Motor neuron (in vitro differentiated cells): ENCODE data around the gene UNC79. TPM values are rescaled to one million over a fixed set of nuclear protein-coding genes. Genes with fewer than 3 reads are reported as not detected.
"Not testable (repeated sequence)": the region's sequence is repeated elsewhere in the genome, so short reads cannot be mapped to it uniquely, and the experiment has no call there.

Experiments used
- ATAC-seq, 8 experiments: fragments of 200-7000 bp; cut with Tn5 transposase; replicated peaks in 6 of 8; 2 replicates each; pipeline ENCODE4 v1.8.0; 2021; ENCODE audit warnings: mild to moderate bottlenecking in 8 of 8, moderate library complexity in 8 of 8
- H3K27ac ChIP-seq, 2 donors: fragments of 250-450 bp; sonication (Bioruptor Pico); 2 replicates each; pipeline ENCODE4 v1.9.0; 2021; ENCODE audit warnings: antibody characterized with exemption in 2 of 2, mild to moderate bottlenecking in 2 of 2, moderate library complexity in 1 of 2
- H3K4me1 ChIP-seq, 2 donors: fragments of 250-450 bp; sonication (Bioruptor Pico); replicated peaks in 1 of 2; 2 replicates each; pipeline ENCODE4 v1.6.1; 2021; ENCODE audit warnings: antibody characterized with exemption in 2 of 2, mild to moderate bottlenecking in 2 of 2, moderate library complexity in 1 of 2
- H3K4me3 ChIP-seq, 5 donors: fragments of 250-450 bp; sonication (Bioruptor Pico); 2 replicates each; pipeline ENCODE4 v1.9.0; 2021; ENCODE audit warnings: antibody characterized with exemption in 5 of 5, mild to moderate bottlenecking in 5 of 5, moderate library complexity in 4 of 5
- WGBS, 10 experiments: fragments of 450-650 bp; shearing (Covaris generic); methylation state at CpG; one replicate each; pipeline ENCODE4 v1.0.0; 2022; 5-methylcytosine and 5-hydroxymethylcytosine counted together
- in situ Hi-C, 9 experiments: fragments of 400-800 bp; cut with MboI; loops; one replicate each; pipeline ENCODE4 v1.15.0; 2021; ENCODE audit warnings: low sequenced_read_pairs in 9 of 9, low pct_unique_long_range_greater_than_20kb in 2 of 9; ENCODE audit not compliant: unreplicated experiment in 9 of 9
- total RNA-seq, 8 experiments: library from RNA; unstranded; fragments of 300-600 nt; gene quantifications; 2 replicates each; pipeline versions ENCODE4 v1.2.3 to v1.2.4, GENCODE V29; 2022

UNC79 gene
- total RNA-seq = 10 to 100 TPM in 3 of 8 experiments, 1 to 10 TPM in 3, under 1 TPM in 2; 0.31 to 16.8 (median 7.2) TPM

GRCh38 chr14:93430315-93431035 lies at the start of gene UNC79:
TSS of gene UNC79 (plus strand) at chr14:93430939. CDS start at chr14:93431030, 91 bp downstream.
- peak within 1 kb of the TSS; percentile 81 to 86 for H3K27ac ChIP-seq
- ATAC-seq = peak in 6 of 8 experiments; percentile 74 to 92 (median 80)
- 0 to 40% (median 0%) methylated on average over 1 to 3 of the region's 51 CpGs; no CpG with 5 or more reads in 7 of the 10 experiments for WGBS, 10 experiments
- peaks cover 0 to 20% of the 10 kb centered on the region in 2 donors for H3K4me1 ChIP-seq
- in situ Hi-C loops = no loop called here
- peak within 1 kb of the TSS; percentile 48 to 81 (median 62) for H3K4me3 ChIP-seq

- 0 to 100% (median 50%) methylated on average over 1 of the region's 1 CpG; no CpG with 5 or more reads in 5 of the 10 experiments for WGBS, 10 experiments
- Histone ChIP-seq H3K27ac (no peak overlapping the region), H3K4me1 (no peaks in the 10 kb centered on the region), H3K4me3 (no peak overlapping the region)
- ATAC-seq = no peak
- in situ Hi-C loops = no loop called here
Measured at GRCh38 chr14:93381644-93382043, 49.1 kb upstream of the UNC79 start.

- ATAC-seq, in situ Hi-C loops, H3K4me1 ChIP-seq, H3K27ac ChIP-seq, H3K4me3 ChIP-seq: not testable (repeated sequence)
- WGBS, 10 experiments = 0 to 83% (median 33%) methylated on average over 1 of the region's 1 CpG; no CpG with 5 or more reads in 3 of the 10 experiments
Measured at GRCh38 chr14:93384256-93384655, 46.5 kb upstream of the UNC79 start.

- Histone ChIP-seq H3K27ac (no peak overlapping the region), H3K4me3 (no peak overlapping the region), H3K4me1 (no peaks in the 10 kb centered on the region)
- in situ Hi-C loops = no loop called here
- ATAC-seq = no peak
Measured at GRCh38 chr14:93395231-93395630, 35.5 kb upstream of the UNC79 start.

- in situ Hi-C loops = no loop called here
- no peak overlapping the region for H3K27ac ChIP-seq
- WGBS, 10 experiments = 14 to 100% (median 77%) methylated on average over 1 of the region's 1 CpG; no CpG with 5 or more reads in 1 of the 10 experiments
- H3K4me1 ChIP-seq = peaks cover 0 to 3% of the 10 kb centered on the region in 2 donors
- no peak overlapping the region for H3K4me3 ChIP-seq
- no peak for ATAC-seq
Measured at GRCh38 chr14:93396456-93396855, 34.3 kb upstream of the UNC79 start.

- H3K27ac ChIP-seq = no peak overlapping the region
- H3K4me1 ChIP-seq = peaks cover 3 to 11% of the 10 kb centered on the region in 2 donors
- ATAC-seq = no peak
- no peak overlapping the region for H3K4me3 ChIP-seq
- in situ Hi-C loops = no loop called here
Measured at GRCh38 chr14:93398491-93398890, 32.2 kb upstream of the UNC79 start.

GRCh38 chr14:93402951-93403350 lies 27.8 kb upstream of the UNC79 start:
- Histone ChIP-seq H3K27ac (no peak overlapping the region), H3K4me1 (peaks cover 3 to 12% of the 10 kb centered on the region in 2 donors), H3K4me3 (no peak overlapping the region)
- WGBS, 10 experiments = 0 to 70% (median 37%) methylated on average over 1 to 3 of the region's 3 CpGs
- in situ Hi-C loops = no loop called here
- peak in 3 of 8 experiments; percentile 25 to 47 (median 40) for ATAC-seq

GRCh38 chr14:93410021-93410420 lies 20.7 kb upstream of the UNC79 start:
- in situ Hi-C loops = no loop called here
- no peak overlapping the region for H3K27ac ChIP-seq
- 71 to 100% methylated on average over 1 of the region's 2 CpGs; no CpG with 5 or more reads in 8 of the 10 experiments for WGBS, 10 experiments
- no peak for ATAC-seq
- no peak overlapping the region for H3K4me3 ChIP-seq
- no peaks in the 10 kb centered on the region for H3K4me1 ChIP-seq

GRCh38 chr14:93410893-93411292 lies 19.8 kb upstream of the UNC79 start:
- WGBS, 10 experiments = 0 to 100% (median 60%) methylated on average over 2 to 3 of the region's 3 CpGs; no CpG with 5 or more reads in 2 of the 10 experiments
- in situ Hi-C loops = no loop called here
- Histone ChIP-seq H3K4me1 (no peaks in the 10 kb centered on the region), H3K27ac (no peak overlapping the region), H3K4me3 (no peak overlapping the region)
- no peak for ATAC-seq

- ATAC-seq, H3K4me3 ChIP-seq, H3K4me1 ChIP-seq, in situ Hi-C loops, H3K27ac ChIP-seq: not testable (repeated sequence)
- 0 to 100% methylated on average over 1 of the region's 1 CpG; no CpG with 5 or more reads in 8 of the 10 experiments for WGBS, 10 experiments
Measured at GRCh38 chr14:93425136-93425535, 5.6 kb upstream of the UNC79 start.

GRCh38 chr14:93426750-93427149 lies 4.0 kb upstream of the UNC79 start:
- no peak for ATAC-seq
- H3K4me1 ChIP-seq = no peaks in the 10 kb centered on the region
- H3K4me3 ChIP-seq = no peak overlapping the region
- H3K27ac ChIP-seq = no peak overlapping the region
- in situ Hi-C loops = no loop called here

- ATAC-seq = peak in 6 of 8 experiments; percentile 73 to 83 (median 80)
- Histone ChIP-seq H3K27ac (peak overlapping the region; percentile 81 to 86), H3K4me3 (peak overlapping the region; percentile 48 to 81 (median 62))
Measured at GRCh38 chr14:93431036-93431670, 414 bp downstream of the UNC79 start.

GRCh38 chr14:93454224-93454623 lies 23.5 kb downstream of the UNC79 start:
- no peak overlapping the region for H3K4me3 ChIP-seq
- no peaks in the 10 kb centered on the region for H3K4me1 ChIP-seq
- H3K27ac ChIP-seq = no peak overlapping the region
- in situ Hi-C loops = no loop called here
- 0 to 83% (median 57%) methylated on average over 1 of the region's 1 CpG; no CpG with 5 or more reads in 3 of the 10 experiments for WGBS, 10 experiments
- ATAC-seq = peak in 1 of 8 experiments; percentile 97

More at GRCh38 chr14:93431036-93431670, 414 bp downstream of the UNC79 start:
- H3K4me1 ChIP-seq = peaks cover 0 to 20% of the 10 kb centered on the region in 2 donors
- in situ Hi-C loops = no loop called here
- WGBS, 10 experiments = 0 to 20% (median 8%) methylated on average over 1 of the region's 27 CpGs; no CpG with 5 or more reads in 6 of the 10 experiments
